Stomach (tissue), 9 donors: ENCODE results near the gene PARD3. TPM values are rescaled to one million over a fixed set of nuclear protein-coding genes. Genes with fewer than 3 reads are reported as not detected.

Experiments used
- DNase-seq, 2 donors: peaks; one replicate each; pipeline versions ENCODE4 v3.0.0 to v3.0.0-alpha.2; 2013 to 2019
- H3K27ac ChIP-seq, 5 donors: fragments of 200-600 bp in 4 of 5; sonication (generic) in 4 of 5; one replicate each; pipeline ENCODE4 v1.5.1; 2013 to 2019; ENCODE audit warnings: mild to moderate bottlenecking in 1 of 5, moderate library complexity in 1 of 5
- H3K27me3 ChIP-seq, 3 donors: fragments of 200-600 bp; sonication (generic); one replicate each; pipeline ENCODE4 v1.5.1; 2017 to 2019; ENCODE audit warnings: mixed run types in 1 of 3
- H3K36me3 ChIP-seq, 4 donors: fragments of 200-600 bp; sonication (generic); 1 replicate in 3 of 4; 2 replicates in 1 of 4; pipeline ENCODE4 v1.5.1; 2016 to 2019
- H3K4me1 ChIP-seq, 4 donors: fragments of 200-600 bp; sonication (generic); one replicate each; pipeline ENCODE4 v1.5.1; 2016 to 2019
- H3K4me3 ChIP-seq, 4 donors: fragments of 200-600 bp; sonication (generic) in 3 of 4; one replicate each; pipeline ENCODE4 v1.5.1; 2016 to 2019; ENCODE audit warnings: mild to moderate bottlenecking in 1 of 4
- H3K9me3 ChIP-seq, 4 donors: fragments of 200-600 bp; sonication (generic); one replicate each; pipeline ENCODE4 v1.5.1; 2016 to 2019
- CTCF ChIP-seq, 7 experiments: fragments of 450-650 bp in 4 of 7; fragments of 200-600 bp in 3 of 7; sonication (generic) in 3 of 7; IDR thresholded peaks; one replicate each; pipeline ENCODE4 v1.5.1; 2016 to 2019; ENCODE audit warnings: antibody characterized with exemption in 7 of 7, control low read depth in 2 of 7, mild to moderate bottlenecking in 1 of 7
- EP300 ChIP-seq: sonication (generic); formaldehyde crosslinking; IDR thresholded peaks from one replicate; pipeline ENCODE4 v1.6.1; 2017; ENCODE audit warnings: antibody characterized with exemption
- POLR2A ChIP-seq, 4 donors: fragments of 450-650 bp; IDR thresholded peaks; one replicate each; pipeline ENCODE4 v1.6.1; 2016; ENCODE audit warnings: antibody characterized with exemption in 4 of 4, control low read depth in 2 of 4, mild to moderate bottlenecking in 1 of 4, moderate library complexity in 1 of 4
- POLR2AphosphoS5 ChIP-seq, 3 donors: sonication (generic); formaldehyde crosslinking; IDR thresholded peaks; one replicate each; pipeline ENCODE4 v1.6.1; 2016; ENCODE audit warnings: antibody characterized with exemption in 3 of 3
- WGBS, 5 donors: extraction: QIAGEN DNeasy Blood & Tissue Kit in 3 of 5; methylation state at CpG; one replicate each; pipeline versions ENCODE4 v1.1.5 to v1.1.7; 2013 to 2018; 5-methylcytosine and 5-hydroxymethylcytosine counted together
- intact Hi-C: fragments of 100-400 bp; cut with DNase I; formaldehyde crosslinking; loops from one replicate; pipeline ENCODE4 v1.15.1; 2023; ENCODE audit warnings: low total_unique reads
- polyA plus RNA-seq, 3 donors: library from polyadenylated mRNA; stranded (reverse); fragments of 200-250 nt; gene quantifications; one replicate each; pipeline ENCODE4 v1.2.3, GENCODE V29; 2013
- total RNA-seq, 5 donors: library from RNA; depleted of rRNA; stranded (reverse); fragments of >200 nt; gene quantifications; one replicate each; pipeline versions ENCODE4 v1.1.0 to v1.2.3, GENCODE V29; 2014 to 2016
- donor health status: healthy with polysubstance abuse.
- donor health status: Bipolar disorder and iron deficiency.
- donor health status: healthy.

Gene PARD3
- total and polyA plus RNA-seq, 8 donors: 13.7 to 118 (median 31.8) TPM

- H3K27me3 ChIP-seq: no peaks in the 10 kb centered on the region
- no peak for TF ChIP-seq CTCF (IDR thresholded peaks at IDR 0.05)
- TF ChIP-seq EP300: no peak
- TF ChIP-seq POLR2A (IDR thresholded peaks at IDR 0.05): no peak
- TF ChIP-seq POLR2AphosphoS5 (IDR thresholded peaks at IDR 0.05): no peak
- WGBS, 5 donors: 91 to 95% (median 92%) methylated on average over 7 of the region's 7 CpGs
Measured at GRCh38 chr10:34540492-34540891, 274.6 kb downstream of the PARD3 start.

GRCh38 chr10:34539533-34540315, 275.4 kb downstream of the PARD3 start:
- 65 to 83% (median 76%) methylated on average over 12 to 13 of the region's 13 CpGs for WGBS, 5 donors
- no peak for TF ChIP-seq CTCF (IDR thresholded peaks at IDR 0.05)
- TF ChIP-seq POLR2A (IDR thresholded peaks at IDR 0.05): no peak
- TF ChIP-seq POLR2AphosphoS5 (IDR thresholded peaks at IDR 0.05): no peak
- TF ChIP-seq EP300: no peak
- Histone ChIP-seq H3K4me3 (no peak overlapping the region), H3K36me3 (no peaks in the 10 kb centered on the region), H3K4me1 (peaks cover 0 to 30% (median 8%) of the 10 kb centered on the region in 4 donors), H3K9me3 (no peaks in the 10 kb centered on the region), H3K27me3 (no peaks in the 10 kb centered on the region), H3K27ac (peak overlapping the region in 2 of 5 donors; percentile 32 to 36)
- intact Hi-C loops: no loop called here
- DNase-seq: peak in 1 of 2 donors; percentile 51

More at GRCh38 chr10:34540492-34540891, 274.6 kb downstream of the PARD3 start:
- DNase-seq: no peak
- H3K9me3 ChIP-seq: no peaks in the 10 kb centered on the region
- intact Hi-C loops: no loop called here
- H3K36me3 ChIP-seq: no peaks in the 10 kb centered on the region
- no peak overlapping the region for H3K27ac ChIP-seq
- H3K4me3 ChIP-seq: no peak overlapping the region
- H3K4me1 ChIP-seq: peaks cover 0 to 30% (median 8%) of the 10 kb centered on the region in 4 donors

GRCh38 chr10:34538281-34538829, 276.7 kb downstream of the PARD3 start:
- 68 to 82% (median 77%) methylated on average over 10 of the region's 10 CpGs for WGBS, 5 donors
- no peaks in the 10 kb centered on the region for H3K27me3 ChIP-seq
- peaks cover 0 to 30% (median 8%) of the 10 kb centered on the region in 4 donors for H3K4me1 ChIP-seq
- no peak overlapping the region for H3K4me3 ChIP-seq
- intact Hi-C loops: no loop called here
- TF ChIP-seq CTCF (IDR thresholded peaks at IDR 0.05): no peak
- TF ChIP-seq POLR2AphosphoS5 (IDR thresholded peaks at IDR 0.05): peak in 1 of 3 donors; percentile 17
- no peak for TF ChIP-seq POLR2A (IDR thresholded peaks at IDR 0.05)
- H3K27ac ChIP-seq: peak overlapping the region in 1 of 5 donors; percentile 36
- no peaks in the 10 kb centered on the region for H3K9me3 ChIP-seq
- no peaks in the 10 kb centered on the region for H3K36me3 ChIP-seq
- no peak for DNase-seq

GRCh38 chr10:34537629-34538231, 277.4 kb downstream of the PARD3 start:
- Histone ChIP-seq H3K9me3 (no peaks in the 10 kb centered on the region), H3K4me1 (peaks cover 0 to 30% (median 8%) of the 10 kb centered on the region in 4 donors), H3K4me3 (no peak overlapping the region), H3K36me3 (no peaks in the 10 kb centered on the region), H3K27me3 (no peaks in the 10 kb centered on the region), H3K27ac (peak overlapping the region in 1 of 5 donors; percentile 36)
- TF ChIP-seq POLR2AphosphoS5 (IDR thresholded peaks at IDR 0.05) (no peak), EP300 (no peak), POLR2A (IDR thresholded peaks at IDR 0.05) (no peak)
- intact Hi-C loops: no loop called here
- DNase-seq: no peak
- WGBS, 5 donors: 81 to 89% (median 87%) methylated on average over 6 of the region's 6 CpGs
